Fibroblast of pulmonary artery (primary cell): ENCODE measurements around the gene APOC3.

Experiments
- DNase-seq: peaks from one replicate; pipeline ENCODE4 v3.0.0-alpha.2; 2010; ENCODE audit warnings: low read depth
- H3K4me3 ChIP-seq: replicated peaks from 2 replicates; pipeline ENCODE4 v1.5.1; 2011; ENCODE audit warnings: low read depth, mild to moderate bottlenecking, control low read depth, low read length, moderate library complexity
- TF ChIP-seq, protein P1 (sequence below): IDR thresholded peaks from 2 replicates; pipeline ENCODE4 v1.5.1; 2011; ENCODE audit warnings: mild to moderate bottlenecking, control low read depth, low read length, inconsistent platforms; ENCODE audit errors: missing control alignments

The APOC3 gene

GRCh38 chr11:116836632-116836991 is 6.9 kb downstream of the APOC3 start:
- TF ChIP-seq, protein P1, sequence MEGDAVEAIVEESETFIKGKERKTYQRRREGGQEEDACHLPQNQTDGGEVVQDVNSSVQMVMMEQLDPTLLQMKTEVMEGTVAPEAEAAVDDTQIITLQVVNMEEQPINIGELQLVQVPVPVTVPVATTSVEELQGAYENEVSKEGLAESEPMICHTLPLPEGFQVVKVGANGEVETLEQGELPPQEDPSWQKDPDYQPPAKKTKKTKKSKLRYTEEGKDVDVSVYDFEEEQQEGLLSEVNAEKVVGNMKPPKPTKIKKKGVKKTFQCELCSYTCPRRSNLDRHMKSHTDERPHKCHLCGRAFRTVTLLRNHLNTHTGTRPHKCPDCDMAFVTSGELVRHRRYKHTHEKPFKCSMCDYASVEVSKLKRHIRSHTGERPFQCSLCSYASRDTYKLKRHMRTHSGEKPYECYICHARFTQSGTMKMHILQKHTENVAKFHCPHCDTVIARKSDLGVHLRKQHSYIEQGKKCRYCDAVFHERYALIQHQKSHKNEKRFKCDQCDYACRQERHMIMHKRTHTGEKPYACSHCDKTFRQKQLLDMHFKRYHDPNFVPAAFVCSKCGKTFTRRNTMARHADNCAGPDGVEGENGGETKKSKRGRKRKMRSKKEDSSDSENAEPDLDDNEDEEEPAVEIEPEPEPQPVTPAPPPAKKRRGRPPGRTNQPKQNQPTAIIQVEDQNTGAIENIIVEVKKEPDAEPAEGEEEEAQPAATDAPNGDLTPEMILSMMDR = no peak
- no peak for DNase-seq
- H3K4me3 ChIP-seq = no peak overlapping the region

GRCh38 chr11:116837231-116838091 is 7.8 kb downstream of the APOC3 start, which contains the start of gene APOA1:
Gene APOA1 (minus strand): TSS chr11:116837622. CDS start chr11:116837387, 235 bp downstream.
- H3K4me3 ChIP-seq = no peak within 1 kb of the TSS
- TF ChIP-seq, protein P1 = no peak
- DNase-seq = peak; percentile 57

GRCh38 chr11:116838321-116839084 is 8.8 kb downstream of the APOC3 start:
- TF ChIP-seq, protein P1 = no peak
- no peak for DNase-seq

GRCh38 chr11:116840224-116840745 is 10.6 kb downstream of the APOC3 start:
- H3K4me3 ChIP-seq = no peak overlapping the region
- TF ChIP-seq, protein P1 = peak; percentile 45
- DNase-seq = peak; percentile 44

More at GRCh38 chr11:116838321-116839084, 8.8 kb downstream of the APOC3 start:
- H3K4me3 ChIP-seq = no peak overlapping the region

GRCh38 chr11:116840746-116841296 is 11.1 kb downstream of the APOC3 start:
- TF ChIP-seq, protein P1 = no peak
- no peak for DNase-seq
- no peak overlapping the region for H3K4me3 ChIP-seq

GRCh38 chr11:116842117-116842516 is 12.4 kb downstream of the APOC3 start:
- DNase-seq = no peak
- TF ChIP-seq, protein P1 = no peak
- no peak overlapping the region for H3K4me3 ChIP-seq
